Globus pallidus (tissue), 1 donor: ENCODE measurements around the gene TRIAP1.
A peak's percentile ranks its signal among the peaks of the same experiment; 100 is the strongest.

ENCODE experiments used
- DNase-seq: peaks from one replicate; pipeline ENCODE4 v3.0.0-alpha.2; 2015; ENCODE audit warnings: low spot score

The TRIAP1 gene

GRCh38 chr12:120429368-120429767 lies 16.8 kb downstream of the TRIAP1 start:
- no peak for DNase-seq

- DNase-seq = no peak
Measured at GRCh38 chr12:120428597-120429229, 17.5 kb downstream of the TRIAP1 start.

GRCh38 chr12:120425797-120426196 lies 20.4 kb downstream of the TRIAP1 start:
- DNase-seq = no peak

GRCh38 chr12:120422892-120423456 lies 23.2 kb downstream of the TRIAP1 start:
- no peak for DNase-seq

GRCh38 chr12:120421701-120422100 lies 24.5 kb downstream of the TRIAP1 start:
- no peak for DNase-seq

GRCh38 chr12:120417917-120418580 lies 28.1 kb downstream of the TRIAP1 start:
- DNase-seq = no peak

- DNase-seq = no peak
Measured at GRCh38 chr12:120416490-120417216, 29.5 kb downstream of the TRIAP1 start.

GRCh38 chr12:120413901-120414695 lies 32.1 kb downstream of the TRIAP1 start:
- peak; percentile 31 for DNase-seq

GRCh38 chr12:120412421-120412820 lies 33.8 kb downstream of the TRIAP1 start:
- no peak for DNase-seq

- DNase-seq = no peak
Measured at GRCh38 chr12:120408771-120409170, 37.4 kb downstream of the TRIAP1 start.

GRCh38 chr12:120406553-120406952 lies 39.6 kb downstream of the TRIAP1 start:
- DNase-seq = no peak

GRCh38 chr12:120406069-120406468 lies 40.1 kb downstream of the TRIAP1 start:
- DNase-seq = no peak

GRCh38 chr12:120404271-120404670 lies 41.9 kb downstream of the TRIAP1 start:
- DNase-seq = no peak

GRCh38 chr12:120403869-120404268 lies 42.3 kb downstream of the TRIAP1 start:
- DNase-seq = no peak

GRCh38 chr12:120402217-120402616 lies 44.0 kb downstream of the TRIAP1 start:
- no peak for DNase-seq

- no peak for DNase-seq
Measured at GRCh38 chr12:120399531-120399930, 46.7 kb downstream of the TRIAP1 start.

- DNase-seq = no peak
Measured at GRCh38 chr12:120397824-120398540, 48.2 kb downstream of the TRIAP1 start.

GRCh38 chr12:120394483-120395367 lies 51.5 kb downstream of the TRIAP1 start:
- no peak for DNase-seq
